ENCODE results near the gene RABGAP1L.

DNA sequence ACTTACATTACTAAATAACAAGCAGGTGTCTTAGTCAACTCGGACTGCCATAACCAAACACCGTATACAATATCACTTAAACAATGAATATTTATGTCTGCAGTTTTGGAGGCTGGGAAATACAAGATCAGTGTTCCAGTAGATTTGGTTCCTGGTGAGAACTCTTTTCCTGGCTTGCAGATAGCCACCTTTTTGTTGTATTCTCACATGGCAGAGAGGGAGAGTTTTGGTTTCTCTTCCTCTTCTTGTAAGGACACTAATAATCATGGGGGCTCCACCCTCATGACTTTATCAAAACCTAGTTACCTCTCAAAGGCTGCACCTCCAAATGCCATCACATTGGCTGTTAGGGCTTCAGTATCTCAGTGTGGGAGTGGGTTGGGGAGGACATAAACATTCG is 757.5 kb downstream of the RABGAP1L start:
- no peak for TF ChIP-seq CTCF (tag by site-specific recombination; IDR thresholded peaks at IDR 0.05)
- TF ChIP-seq, protein P1, sequence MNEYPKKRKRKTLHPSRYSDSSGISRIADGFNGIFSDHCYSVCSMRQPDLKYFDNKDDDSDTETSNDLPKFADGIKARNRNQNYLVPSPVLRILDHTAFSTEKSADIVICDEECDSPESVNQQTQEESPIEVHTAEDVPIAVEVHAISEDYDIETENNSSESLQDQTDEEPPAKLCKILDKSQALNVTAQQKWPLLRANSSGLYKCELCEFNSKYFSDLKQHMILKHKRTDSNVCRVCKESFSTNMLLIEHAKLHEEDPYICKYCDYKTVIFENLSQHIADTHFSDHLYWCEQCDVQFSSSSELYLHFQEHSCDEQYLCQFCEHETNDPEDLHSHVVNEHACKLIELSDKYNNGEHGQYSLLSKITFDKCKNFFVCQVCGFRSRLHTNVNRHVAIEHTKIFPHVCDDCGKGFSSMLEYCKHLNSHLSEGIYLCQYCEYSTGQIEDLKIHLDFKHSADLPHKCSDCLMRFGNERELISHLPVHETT (tag by site-specific recombination; IDR thresholded peaks at IDR 0.05): no peak
- TF ChIP-seq, protein P2, sequence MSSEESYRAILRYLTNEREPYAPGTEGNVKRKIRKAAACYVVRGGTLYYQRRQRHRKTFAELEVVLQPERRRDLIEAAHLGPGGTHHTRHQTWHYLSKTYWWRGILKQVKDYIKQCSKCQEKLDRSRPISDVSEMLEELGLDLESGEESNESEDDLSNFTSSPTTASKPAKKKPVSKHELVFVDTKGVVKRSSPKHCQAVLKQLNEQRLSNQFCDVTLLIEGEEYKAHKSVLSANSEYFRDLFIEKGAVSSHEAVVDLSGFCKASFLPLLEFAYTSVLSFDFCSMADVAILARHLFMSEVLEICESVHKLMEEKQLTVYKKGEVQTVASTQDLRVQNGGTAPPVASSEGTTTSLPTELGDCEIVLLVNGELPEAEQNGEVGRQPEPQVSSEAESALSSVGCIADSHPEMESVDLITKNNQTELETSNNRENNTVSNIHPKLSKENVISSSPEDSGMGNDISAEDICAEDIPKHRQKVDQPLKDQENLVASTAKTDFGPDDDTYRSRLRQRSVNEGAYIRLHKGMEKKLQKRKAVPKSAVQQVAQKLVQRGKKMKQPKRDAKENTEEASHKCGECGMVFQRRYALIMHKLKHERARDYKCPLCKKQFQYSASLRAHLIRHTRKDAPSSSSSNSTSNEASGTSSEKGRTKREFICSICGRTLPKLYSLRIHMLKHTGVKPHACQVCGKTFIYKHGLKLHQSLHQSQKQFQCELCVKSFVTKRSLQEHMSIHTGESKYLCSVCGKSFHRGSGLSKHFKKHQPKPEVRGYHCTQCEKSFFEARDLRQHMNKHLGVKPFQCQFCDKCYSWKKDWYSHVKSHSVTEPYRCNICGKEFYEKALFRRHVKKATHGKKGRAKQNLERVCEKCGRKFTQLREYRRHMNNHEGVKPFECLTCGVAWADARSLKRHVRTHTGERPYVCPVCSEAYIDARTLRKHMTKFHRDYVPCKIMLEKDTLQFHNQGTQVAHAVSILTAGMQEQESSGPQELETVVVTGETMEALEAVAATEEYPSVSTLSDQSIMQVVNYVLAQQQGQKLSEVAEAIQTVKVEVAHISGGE (tag by site-specific recombination; conservative IDR thresholded peaks at IDR 0.05; ENCODE audit: low read depth): no peak
- no peak for TF ChIP-seq ZNF280C (tag by site-specific recombination; IDR thresholded peaks at IDR 0.05)
- no peak for TF ChIP-seq ZBTB20 (tag by site-specific recombination; IDR thresholded peaks at IDR 0.05)
- no peak for TF ChIP-seq MZF1 (tag by site-specific recombination; IDR thresholded peaks at IDR 0.05; ENCODE audit: borderline replicate concordance)
- no peak for TF ChIP-seq ZSCAN30 (tag by site-specific recombination; IDR thresholded peaks at IDR 0.05)

Measured in HEK293 (cell line).